T-cell (primary cell): ENCODE measurements around the gene CD2. TPM values are rescaled to one million over a fixed set of nuclear protein-coding genes. Genes with fewer than 3 reads are reported as not detected.
A peak's percentile ranks its signal among the peaks of the same experiment; 100 is the strongest.

ENCODE experiments used
- ATAC-seq, 4 experiments: fragments of 200-7000 bp in 3 of 4; fragments of 150-1000 bp in 1 of 4; cut with Tn5 transposase; replicated peaks in 1 of 4; 1 replicate in 3 of 4; 2 replicates in 1 of 4; pipeline ENCODE4 v1.10.0; 2021; ENCODE audit warnings: moderate library complexity in 3 of 4, mild to moderate bottlenecking in 2 of 4, moderate number of reproducible peaks in 1 of 4
- CTCF ChIA-PET, 2 donors: fragments of 300-600 bp; sonication (Branson Sonifier 250); formaldehyde crosslinking; loops; one replicate each; lab custom pipeline; 2022; ENCODE audit warnings: antibody characterized with exemption in 2 of 2; lab: Charles Lee
- POLR2A ChIA-PET, 2 donors: fragments of 300-600 bp; sonication (Branson Sonifier 250); formaldehyde crosslinking; loops; one replicate each; lab custom pipeline; 2022; ENCODE audit warnings: antibody characterized with exemption in 2 of 2; lab: Charles Lee
- DNase-seq, 35 experiments: peaks; one replicate each; pipeline versions ENCODE4 v3.0.0 to v3.0.0-alpha.2; 2013 to 2023
- H3K27ac ChIP-seq: one replicate; pipeline ENCODE4 v1.5.1; 2013; ENCODE audit warnings: low read length
- H3K27me3 ChIP-seq, 2 experiments: replicated peaks in 1 of 2; 1 replicate in 1 of 2; 2 replicates in 1 of 2; pipeline versions ENCODE4 v1.6.1 to v1.7.0; 2013; ENCODE audit warnings: low read length in 1 of 2, mixed read lengths in 1 of 2; ENCODE audit not compliant: control insufficient read depth in 2 of 2, insufficient read depth in 2 of 2; ENCODE audit errors: extremely low read depth in 1 of 2
- H3K36me3 ChIP-seq, 2 donors: 1 replicate in 1 of 2; 2 replicates in 1 of 2; pipeline versions ENCODE4 v1.6.1 to v1.7.0; 2013; ENCODE audit warnings: low read length in 1 of 2; ENCODE audit not compliant: control insufficient read depth in 2 of 2, insufficient read depth in 1 of 2; ENCODE audit errors: extremely low read depth in 1 of 2
- H3K4me1 ChIP-seq, 2 experiments: 1 replicate in 1 of 2; 2 replicates in 1 of 2; pipeline versions ENCODE4 v1.6.1 to v1.7.0; 2013; ENCODE audit warnings: low read length in 2 of 2, mixed read lengths in 1 of 2; ENCODE audit not compliant: insufficient read depth in 2 of 2, control insufficient read depth in 1 of 2; ENCODE audit errors: extremely low read depth in 1 of 2
- H3K4me3 ChIP-seq, 2 donors: 1 replicate in 1 of 2; 2 replicates in 1 of 2; pipeline versions ENCODE4 v1.5.1 to v1.7.0; 2013; ENCODE audit warnings: mild to moderate bottlenecking in 2 of 2, low read length in 1 of 2, moderate library complexity in 1 of 2; ENCODE audit not compliant: control insufficient read depth in 1 of 2; ENCODE audit errors: extremely low read depth in 1 of 2
- H3K9me3 ChIP-seq: 2 replicates; pipeline ENCODE4 v1.7.0; 2013
- H3K27ac Mint-ChIP-seq, 2 donors: one replicate each; pipeline ENCODE4 v1.8.0; 2020 to 2021; ENCODE audit warnings: mild to moderate bottlenecking in 2 of 2, mixed read lengths in 2 of 2
- H3K27me3 Mint-ChIP-seq, 2 donors: one replicate each; pipeline ENCODE4 v1.8.0; 2021 to 2022; ENCODE audit warnings: mixed read lengths in 2 of 2
- H3K36me3 Mint-ChIP-seq: one replicate; pipeline ENCODE4 v1.8.0; 2021; ENCODE audit warnings: mixed read lengths
- H3K4me1 Mint-ChIP-seq, 3 donors: one replicate each; pipeline ENCODE4 v1.8.0; 2020 to 2022; ENCODE audit warnings: mixed read lengths in 3 of 3, mild to moderate bottlenecking in 1 of 3
- H3K4me3 Mint-ChIP-seq, 3 donors: one replicate each; pipeline ENCODE4 v1.8.0; 2020 to 2022; ENCODE audit warnings: mild to moderate bottlenecking in 3 of 3, mixed read lengths in 3 of 3, moderate library complexity in 3 of 3
- H3K9me3 Mint-ChIP-seq, 3 donors: one replicate each; pipeline ENCODE4 v1.8.0; 2020 to 2022; ENCODE audit warnings: mixed read lengths in 3 of 3
- WGBS: methylation state at CpG from one replicate; pipeline ENCODE4 v1.1.5; 2013; ENCODE audit warnings: missing lambda C conversion rate; ENCODE audit not compliant: insufficient coverage; 5-methylcytosine and 5-hydroxymethylcytosine counted together
- total RNA-seq, 35 experiments: library from RNA in 6 of 35; stranded (reverse) in 6 of 35; fragments of 120-200 nt in 1 of 35; gene quantifications; one replicate each; pipeline versions ENCODE4 v1.2.1 to v1.2.4 and lab custom pipeline; 2013 to 2026

The CD2 gene
- total RNA-seq, 5 donors from 2014 or later (not counting 1 experiment from before 2014, with no cell fraction given), result 119 to 209 (median 158) TPM

DNA sequence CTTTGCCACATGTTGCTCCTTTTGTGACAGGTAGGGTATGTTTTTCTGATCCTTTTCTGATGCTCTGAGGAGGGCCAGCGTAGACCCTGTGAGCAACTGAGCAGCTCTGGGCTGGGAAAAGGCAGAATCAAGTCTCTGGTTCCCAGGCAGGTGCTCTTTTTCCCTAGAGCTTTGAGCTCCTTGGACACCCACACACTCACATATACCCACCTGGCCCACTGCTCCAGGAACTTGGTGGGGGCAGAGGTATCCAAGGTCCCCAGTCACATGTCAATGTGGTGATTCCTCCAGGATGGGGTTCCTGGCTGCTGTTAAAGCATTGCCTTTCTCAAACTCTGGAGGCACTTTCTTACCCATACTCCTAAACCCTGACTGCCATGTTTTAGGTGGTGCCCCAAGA lies 5.4 kb downstream of the CD2 start:
- H3K36me3 ChIP-seq, result peaks cover 13 to 57% of the 10 kb centered on the region in 2 donors
- peak overlapping the region; percentile 94 to 100 for H3K27ac Mint-ChIP-seq
- POLR2A ChIA-PET, result interaction anchor here in 1 of 2 donors (1.0 to 1.1 kb wide), 2 partner anchors 10 to 21 kb away, joined by 4 to 5 read pairs; no protein-coding TSS in a partner anchor
- no peak for DNase-seq
- H3K9me3 Mint-ChIP-seq, result no peaks in the 10 kb centered on the region
- no peak for ATAC-seq
- WGBS, result no CpG with 5 or more reads among the region's 1 CpG
- no peaks in the 10 kb centered on the region for H3K27me3 Mint-ChIP-seq
- H3K27me3 ChIP-seq, result no peaks in the 10 kb centered on the region
- CTCF ChIA-PET, result interaction anchor here in 1 of 2 donors (0.6 to 1.0 kb wide), 2 partner anchors 8 to 21 kb away, joined by 3 read pairs; no protein-coding TSS in a partner anchor
- peaks cover 52 to 53% of the 10 kb centered on the region in 2 experiments for H3K4me1 ChIP-seq
- H3K9me3 ChIP-seq, result no peaks in the 10 kb centered on the region
- peaks cover 77% of the 10 kb centered on the region for H3K36me3 Mint-ChIP-seq
- H3K27ac ChIP-seq, result peak overlapping the region; percentile 87
- peaks cover 57 to 88% (median 58%) of the 10 kb centered on the region in 3 donors for H3K4me1 Mint-ChIP-seq
- peak overlapping the region; percentile 15 to 81 for H3K4me3 ChIP-seq
- H3K4me3 Mint-ChIP-seq, result peak overlapping the region; percentile 96 to 100 (median 99)

DNA sequence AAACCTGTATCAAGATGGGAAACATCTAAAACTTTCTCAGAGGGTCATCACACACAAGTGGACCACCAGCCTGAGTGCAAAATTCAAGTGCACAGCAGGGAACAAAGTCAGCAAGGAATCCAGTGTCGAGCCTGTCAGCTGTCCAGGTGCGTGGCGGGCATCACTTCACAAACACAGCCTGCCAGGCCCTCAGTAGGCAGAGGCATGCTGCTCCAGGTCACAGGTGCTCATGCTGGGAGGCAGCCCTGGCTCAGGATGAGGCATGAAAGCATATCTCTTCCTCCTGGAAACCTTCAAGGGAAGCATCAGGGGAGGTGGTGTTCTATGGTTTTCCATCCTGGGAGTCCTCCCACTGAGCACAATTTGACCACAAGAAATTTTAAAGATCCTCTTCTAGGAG lies 6.3 kb downstream of the CD2 start:
- Mint-ChIP-seq H3K9me3 (no peaks in the 10 kb centered on the region), H3K4me3 (peak overlapping the region; percentile 56 to 100 (median 63)), H3K4me1 (peaks cover 66 to 88% (median 66%) of the 10 kb centered on the region in 3 donors), H3K27me3 (no peaks in the 10 kb centered on the region), H3K36me3 (peaks cover 79% of the 10 kb centered on the region), H3K27ac (peak overlapping the region; percentile 99 to 100)
- H3K4me1 ChIP-seq, result peaks cover 61 to 62% of the 10 kb centered on the region in 2 experiments
- peak overlapping the region in 1 of 2 donors; percentile 0 for H3K4me3 ChIP-seq
- ChIA-PET POLR2A (interaction anchor here in 1 of 2 donors (2.2 kb wide), 1 partner anchor 22 kb away, joined by 8 read pairs; no protein-coding TSS in a partner anchor), CTCF (interaction anchor here (0.6 to 0.8 kb wide), 2 partner anchors 9 to 39 kb away, joined by 3 read pairs; no protein-coding TSS in a partner anchor)
- no peaks in the 10 kb centered on the region for H3K27me3 ChIP-seq
- ATAC-seq (no peak), DNase-seq (no peak)
- peaks cover 17 to 64% of the 10 kb centered on the region in 2 donors for H3K36me3 ChIP-seq
- 56% methylated on average over 3 of the region's 3 CpGs for WGBS
- H3K27ac ChIP-seq, result peak overlapping the region; percentile 87
- no peaks in the 10 kb centered on the region for H3K9me3 ChIP-seq

DNA sequence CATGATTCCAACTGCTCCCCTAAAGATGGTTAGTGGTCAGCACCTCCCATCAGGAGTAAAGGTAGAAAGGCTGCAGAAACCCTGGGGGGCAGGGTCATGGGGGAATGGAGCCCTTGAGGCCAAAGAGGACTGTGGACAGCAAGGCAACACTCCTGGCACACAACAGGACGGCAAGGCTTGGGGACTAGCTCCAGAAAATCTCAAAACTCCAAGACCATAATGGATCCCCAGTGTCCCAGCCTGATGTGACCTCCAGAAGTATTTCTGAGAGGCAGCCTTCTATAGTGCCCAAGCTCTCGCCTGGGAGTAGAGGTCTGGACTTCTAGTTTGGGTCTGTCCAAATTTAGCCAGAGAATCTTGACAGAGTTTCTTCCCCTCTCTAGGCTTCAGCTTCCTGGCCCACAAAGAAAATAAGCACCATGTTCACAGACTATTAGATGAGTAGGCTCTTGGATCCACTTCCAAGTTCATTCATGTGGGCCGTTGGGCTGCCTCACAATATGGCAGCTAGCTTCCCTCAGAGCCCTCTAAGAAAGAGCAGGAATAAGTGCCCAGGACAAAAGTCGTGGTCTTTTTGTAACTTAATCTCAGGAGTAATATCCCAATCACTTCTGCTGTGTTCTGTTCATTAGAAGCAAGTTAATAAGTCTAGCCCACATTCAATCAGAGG lies 6.9 kb downstream of the CD2 start:
- H3K4me3 ChIP-seq, result no peak overlapping the region
- peak overlapping the region in 2 of 3 donors; percentile 72 to 100 for H3K4me3 Mint-ChIP-seq
- H3K4me1 ChIP-seq, result peaks cover 67 to 68% of the 10 kb centered on the region in 2 experiments
- DNase-seq, result no peak
- POLR2A ChIA-PET, result interaction anchor here in 1 of 2 donors (2.2 kb wide), 1 partner anchor 23 kb away, joined by 8 read pairs; no protein-coding TSS in a partner anchor
- H3K9me3 ChIP-seq, result no peaks in the 10 kb centered on the region
- H3K9me3 Mint-ChIP-seq, result no peaks in the 10 kb centered on the region
- peaks cover 21 to 71% of the 10 kb centered on the region in 2 donors for H3K36me3 ChIP-seq
- no peaks in the 10 kb centered on the region for H3K27me3 Mint-ChIP-seq
- no peaks in the 10 kb centered on the region for H3K27me3 ChIP-seq
- H3K4me1 Mint-ChIP-seq, result peaks cover 72 to 91% (median 73%) of the 10 kb centered on the region in 3 donors
- H3K27ac Mint-ChIP-seq, result peak overlapping the region; percentile 99 to 100
- ATAC-seq, result no peak
- peaks cover 80% of the 10 kb centered on the region for H3K36me3 Mint-ChIP-seq
- CTCF ChIA-PET, result interaction anchor here (0.6 to 0.8 kb wide), 3 partner anchors 8 to 58 kb away, joined by 3 to 10 read pairs (median 3); no protein-coding TSS in a partner anchor
- peak overlapping the region; percentile 87 for H3K27ac ChIP-seq
- 28% methylated on average over 2 of the region's 4 CpGs for WGBS

DNA sequence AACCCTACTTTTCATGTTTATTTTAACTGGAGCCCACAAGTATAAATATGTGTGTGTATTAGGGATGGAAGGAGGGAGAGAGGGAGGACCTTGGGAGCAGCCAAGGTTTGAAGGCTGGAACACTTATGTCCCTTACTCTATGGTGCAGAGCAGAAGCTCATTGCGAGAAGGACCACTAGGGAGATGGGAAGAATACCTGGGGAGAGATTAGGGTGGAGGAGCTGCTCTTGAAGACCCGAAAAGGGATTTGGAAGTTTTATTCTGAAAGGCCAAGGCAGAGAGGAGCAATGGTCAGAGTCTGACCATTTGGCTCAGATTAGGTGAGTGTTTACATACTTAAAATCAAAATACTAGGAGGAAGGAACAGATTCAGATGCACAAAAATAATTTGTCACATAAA lies 8.1 kb downstream of the CD2 start:
- H3K9me3 ChIP-seq, result no peaks in the 10 kb centered on the region
- no peaks in the 10 kb centered on the region for H3K9me3 Mint-ChIP-seq
- H3K36me3 Mint-ChIP-seq, result peaks cover 82% of the 10 kb centered on the region
- no peaks in the 10 kb centered on the region for H3K27me3 ChIP-seq
- H3K36me3 ChIP-seq, result peaks cover 21 to 79% of the 10 kb centered on the region in 2 donors
- ATAC-seq, result no peak
- CTCF ChIA-PET, result interaction anchor here in 1 of 2 donors (2.8 to 4.1 kb wide), 2 partner anchors 24 to 54 kb away, joined by 12 to 50 read pairs; no protein-coding TSS in a partner anchor
- 43% methylated on average over 1 of the region's 2 CpGs for WGBS
- peak overlapping the region; percentile 70 to 100 (median 72) for H3K4me3 Mint-ChIP-seq
- POLR2A ChIA-PET, result interaction anchor here (1.5 to 4.3 kb wide), 4 partner anchors 7 to 298 kb away, joined by 3 to 30 read pairs (median 12); partner anchors contain the start of genes CD2 (in 2 of the 2) and TTF2 (in 1 of the 2)
- DNase-seq, result no peak
- peak overlapping the region; percentile 99 to 100 for H3K27ac Mint-ChIP-seq
- H3K4me1 ChIP-seq, result peaks cover 77 to 79% of the 10 kb centered on the region in 2 experiments
- peak overlapping the region; percentile 87 for H3K27ac ChIP-seq
- H3K27me3 Mint-ChIP-seq, result no peaks in the 10 kb centered on the region
- H3K4me3 ChIP-seq, result peak overlapping the region in 1 of 2 donors; percentile 4
- H3K4me1 Mint-ChIP-seq, result peaks cover 84 to 98% (median 84%) of the 10 kb centered on the region in 3 donors

DNA sequence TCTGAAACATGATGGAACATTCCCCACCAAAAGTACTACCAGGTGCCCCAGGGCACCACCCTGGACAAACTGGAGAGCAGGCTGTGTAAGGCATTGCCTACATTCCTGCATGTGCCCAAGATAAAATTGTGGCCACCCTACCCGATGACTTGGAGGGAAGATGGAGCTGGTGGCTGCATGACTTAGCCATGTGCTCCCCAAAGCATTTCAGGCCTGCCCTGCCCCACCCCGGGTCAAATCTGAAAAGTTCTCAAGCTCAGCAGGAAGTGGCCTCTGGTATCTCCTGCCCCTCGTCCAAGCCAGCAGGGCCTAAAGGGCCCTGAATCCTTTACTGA lies 8.5 kb downstream of the CD2 start:
- H3K36me3 Mint-ChIP-seq, result peaks cover 82% of the 10 kb centered on the region
- peak overlapping the region; percentile 70 to 100 (median 72) for H3K4me3 Mint-ChIP-seq
- peaks cover 21 to 83% of the 10 kb centered on the region in 2 donors for H3K36me3 ChIP-seq
- H3K9me3 ChIP-seq, result no peaks in the 10 kb centered on the region
- ATAC-seq (no peak), DNase-seq (peak in 1 of 35 experiments; percentile 43)
- H3K27ac ChIP-seq, result peak overlapping the region; percentile 87
- H3K27ac Mint-ChIP-seq, result peak overlapping the region; percentile 99 to 100
- no peaks in the 10 kb centered on the region for H3K9me3 Mint-ChIP-seq
- POLR2A ChIA-PET, result interaction anchor here (0.9 to 4.3 kb wide), 5 partner anchors 8 to 298 kb away, joined by 3 to 30 read pairs (median 10); partner anchors contain the start of genes CD2 (in 2 of the 2) and TTF2 (in 1 of the 2)
- H3K4me1 ChIP-seq, result peaks cover 81 to 83% of the 10 kb centered on the region in 2 experiments
- H3K4me1 Mint-ChIP-seq, result peaks cover 88 to 99% (median 89%) of the 10 kb centered on the region in 3 donors
- no peaks in the 10 kb centered on the region for H3K27me3 ChIP-seq
- WGBS, result 0% methylated on average over 2 of the region's 3 CpGs
- peak overlapping the region in 1 of 2 donors; percentile 45 for H3K4me3 ChIP-seq
- CTCF ChIA-PET, result interaction anchor here in 1 of 2 donors (2.8 to 4.1 kb wide), 3 partner anchors 8 to 53 kb away, joined by 12 to 50 read pairs (median 24); partner anchors contain the start of gene CD2
- no peaks in the 10 kb centered on the region for H3K27me3 Mint-ChIP-seq
